HepG2 (cell line): ENCODE results near the gene TEAD3. TPM values are rescaled to one million over a fixed set of nuclear protein-coding genes. Genes with fewer than 3 reads are reported as not detected.

Experiments used
- CHD4 ChIP-seq: fragments of 200-600 bp; sonication (generic); IDR thresholded peaks from 2 replicates; pipeline ENCODE4 v1.7.0; 2017; ENCODE audit warnings: mild to moderate bottlenecking, low read length, borderline replicate concordance
- MED1 ChIP-seq: sonication (generic); formaldehyde crosslinking; IDR thresholded peaks from 2 replicates; pipeline ENCODE4 v1.4.0; 2020; ENCODE audit warnings: missing genetic modification reagents
- NFYC ChIP-seq: IDR thresholded peaks from 2 replicates; pipeline ENCODE4 v1.6.1; 2016; ENCODE audit warnings: missing genetic modification reagents, missing compliant biosample characterization
- POGZ ChIP-seq: sonication (generic); formaldehyde crosslinking; IDR thresholded peaks from 2 replicates; pipeline ENCODE4 v1.4.0; 2020; ENCODE audit warnings: mild to moderate bottlenecking, missing genetic modification reagents
- RFX1 ChIP-seq: fragments of 450-650 bp; IDR thresholded peaks from 2 replicates; pipeline ENCODE4 v1.6.1; 2017
- TMF1 ChIP-seq: sonication (generic); formaldehyde crosslinking; IDR thresholded peaks from 2 replicates; pipeline ENCODE4 v1.8.1; 2022; ENCODE audit warnings: low read depth, missing genetic modification reagents
- TRAFD1 ChIP-seq: sonication (generic); formaldehyde crosslinking; IDR thresholded peaks from 2 replicates; pipeline ENCODE4 v1.5.1; 2020; ENCODE audit warnings: missing genetic modification reagents, mild to moderate bottlenecking, borderline replicate concordance
- ZNF547 ChIP-seq: sonication (generic); formaldehyde crosslinking; IDR thresholded peaks from 2 replicates; pipeline ENCODE4 v1.5.1; 2020; ENCODE audit warnings: mild to moderate bottlenecking, missing genetic modification reagents
- polyA plus RNA-seq, 8 experiments: library from polyadenylated mRNA; depleted of rRNA in 3 of 8; stranded (reverse) in 7 of 8; unstranded in 1 of 8; fragments of >200 nt; fragmentation: Illumina TruSeq in 4 of 8; extraction: Trizol in 4 of 8; gene quantifications; 2 replicates each; pipeline versions ENCODE4 v1.2.1 to v1.2.3, GENCODE V29; 2011 to 2016; ENCODE audit warnings: low read depth in 4 of 8, missing spikeins in 1 of 8, mixed read lengths in 1 of 8; ENCODE audit not compliant: insufficient read depth in 1 of 8
- total RNA-seq, 5 experiments: library from RNA; depleted of rRNA; stranded (reverse); fragments of >200 nt; fragmentation: Illumina TruSeq; extraction: Trizol; gene quantifications; 2 replicates each; pipeline ENCODE4 v1.2.3, GENCODE V29; 2016; ENCODE audit warnings: low read depth in 1 of 5
- TF ChIP-seq, protein P1 (sequence below): sonication (generic); formaldehyde crosslinking; IDR thresholded peaks from 2 replicates; pipeline ENCODE4 v1.4.0; 2020; ENCODE audit warnings: missing genetic modification reagents, mild to moderate bottlenecking, borderline replicate concordance
- TF ChIP-seq, protein P2 (sequence below): sonication (generic); formaldehyde crosslinking; IDR thresholded peaks from 2 replicates; pipeline ENCODE4 v1.4.0; 2020; ENCODE audit warnings: mild to moderate bottlenecking, missing genetic modification reagents
- TF ChIP-seq, protein P3 (sequence below): sonication (generic); formaldehyde crosslinking; IDR thresholded peaks from 2 replicates; pipeline ENCODE4 v1.4.0; 2020; ENCODE audit warnings: low read depth, mild to moderate bottlenecking, missing genetic modification reagents

Gene TEAD3
- total and polyA plus RNA-seq, 2 of the 13 experiments (the other 11 are each of a cell fraction or from before 2014, with no cell fraction given), result 15.1 to 16.5 TPM

- TF ChIP-seq TRAFD1 (CRISPR knock-in tag), result no peak
- TF ChIP-seq MED1 (CRISPR knock-in tag), result peak; percentile 51; the same call in 1 of the 2 replicates
- peak; percentile 95 for TF ChIP-seq ZNF547 (CRISPR knock-in tag)
- TF ChIP-seq NFYC (CRISPR knock-in tag), result no peak
- TF ChIP-seq, protein P1, sequence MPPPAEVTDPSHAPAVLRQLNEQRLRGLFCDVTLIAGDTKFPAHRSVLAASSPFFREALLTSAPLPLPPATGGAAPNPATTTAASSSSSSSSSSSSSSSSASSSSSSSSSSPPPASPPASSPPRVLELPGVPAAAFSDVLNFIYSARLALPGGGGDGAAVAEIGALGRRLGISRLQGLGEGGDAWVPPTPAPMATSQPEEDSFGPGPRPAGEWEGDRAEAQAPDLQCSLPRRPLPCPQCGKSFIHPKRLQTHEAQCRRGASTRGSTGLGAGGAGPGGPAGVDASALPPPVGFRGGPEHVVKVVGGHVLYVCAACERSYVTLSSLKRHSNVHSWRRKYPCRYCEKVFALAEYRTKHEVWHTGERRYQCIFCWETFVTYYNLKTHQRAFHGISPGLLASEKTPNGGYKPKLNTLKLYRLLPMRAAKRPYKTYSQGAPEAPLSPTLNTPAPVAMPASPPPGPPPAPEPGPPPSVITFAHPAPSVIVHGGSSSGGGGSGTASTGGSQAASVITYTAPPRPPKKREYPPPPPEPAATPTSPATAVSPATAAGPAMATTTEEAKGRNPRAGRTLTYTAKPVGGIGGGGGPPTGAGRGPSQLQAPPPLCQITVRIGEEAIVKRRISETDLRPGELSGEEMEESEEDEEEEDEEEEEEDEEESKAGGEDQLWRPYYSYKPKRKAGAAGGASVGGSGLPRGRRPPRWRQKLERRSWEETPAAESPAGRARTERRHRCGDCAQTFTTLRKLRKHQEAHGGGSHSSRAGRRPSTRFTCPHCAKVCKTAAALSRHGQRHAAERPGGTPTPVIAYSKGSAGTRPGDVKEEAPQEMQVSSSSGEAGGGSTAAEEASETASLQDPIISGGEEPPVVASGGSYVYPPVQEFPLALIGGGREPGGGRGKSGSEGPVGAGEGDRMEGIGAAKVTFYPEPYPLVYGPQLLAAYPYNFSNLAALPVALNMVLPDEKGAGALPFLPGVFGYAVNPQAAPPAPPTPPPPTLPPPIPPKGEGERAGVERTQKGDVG (CRISPR knock-in tag), result peak; percentile 81; the same call in 1 of the 2 replicates
- TF ChIP-seq TMF1 (CRISPR knock-in tag), result peak; percentile 49
- no peak for TF ChIP-seq RFX1
- no peak for TF ChIP-seq CHD4
- TF ChIP-seq POGZ (CRISPR knock-in tag), result no peak
- TF ChIP-seq, protein P2, sequence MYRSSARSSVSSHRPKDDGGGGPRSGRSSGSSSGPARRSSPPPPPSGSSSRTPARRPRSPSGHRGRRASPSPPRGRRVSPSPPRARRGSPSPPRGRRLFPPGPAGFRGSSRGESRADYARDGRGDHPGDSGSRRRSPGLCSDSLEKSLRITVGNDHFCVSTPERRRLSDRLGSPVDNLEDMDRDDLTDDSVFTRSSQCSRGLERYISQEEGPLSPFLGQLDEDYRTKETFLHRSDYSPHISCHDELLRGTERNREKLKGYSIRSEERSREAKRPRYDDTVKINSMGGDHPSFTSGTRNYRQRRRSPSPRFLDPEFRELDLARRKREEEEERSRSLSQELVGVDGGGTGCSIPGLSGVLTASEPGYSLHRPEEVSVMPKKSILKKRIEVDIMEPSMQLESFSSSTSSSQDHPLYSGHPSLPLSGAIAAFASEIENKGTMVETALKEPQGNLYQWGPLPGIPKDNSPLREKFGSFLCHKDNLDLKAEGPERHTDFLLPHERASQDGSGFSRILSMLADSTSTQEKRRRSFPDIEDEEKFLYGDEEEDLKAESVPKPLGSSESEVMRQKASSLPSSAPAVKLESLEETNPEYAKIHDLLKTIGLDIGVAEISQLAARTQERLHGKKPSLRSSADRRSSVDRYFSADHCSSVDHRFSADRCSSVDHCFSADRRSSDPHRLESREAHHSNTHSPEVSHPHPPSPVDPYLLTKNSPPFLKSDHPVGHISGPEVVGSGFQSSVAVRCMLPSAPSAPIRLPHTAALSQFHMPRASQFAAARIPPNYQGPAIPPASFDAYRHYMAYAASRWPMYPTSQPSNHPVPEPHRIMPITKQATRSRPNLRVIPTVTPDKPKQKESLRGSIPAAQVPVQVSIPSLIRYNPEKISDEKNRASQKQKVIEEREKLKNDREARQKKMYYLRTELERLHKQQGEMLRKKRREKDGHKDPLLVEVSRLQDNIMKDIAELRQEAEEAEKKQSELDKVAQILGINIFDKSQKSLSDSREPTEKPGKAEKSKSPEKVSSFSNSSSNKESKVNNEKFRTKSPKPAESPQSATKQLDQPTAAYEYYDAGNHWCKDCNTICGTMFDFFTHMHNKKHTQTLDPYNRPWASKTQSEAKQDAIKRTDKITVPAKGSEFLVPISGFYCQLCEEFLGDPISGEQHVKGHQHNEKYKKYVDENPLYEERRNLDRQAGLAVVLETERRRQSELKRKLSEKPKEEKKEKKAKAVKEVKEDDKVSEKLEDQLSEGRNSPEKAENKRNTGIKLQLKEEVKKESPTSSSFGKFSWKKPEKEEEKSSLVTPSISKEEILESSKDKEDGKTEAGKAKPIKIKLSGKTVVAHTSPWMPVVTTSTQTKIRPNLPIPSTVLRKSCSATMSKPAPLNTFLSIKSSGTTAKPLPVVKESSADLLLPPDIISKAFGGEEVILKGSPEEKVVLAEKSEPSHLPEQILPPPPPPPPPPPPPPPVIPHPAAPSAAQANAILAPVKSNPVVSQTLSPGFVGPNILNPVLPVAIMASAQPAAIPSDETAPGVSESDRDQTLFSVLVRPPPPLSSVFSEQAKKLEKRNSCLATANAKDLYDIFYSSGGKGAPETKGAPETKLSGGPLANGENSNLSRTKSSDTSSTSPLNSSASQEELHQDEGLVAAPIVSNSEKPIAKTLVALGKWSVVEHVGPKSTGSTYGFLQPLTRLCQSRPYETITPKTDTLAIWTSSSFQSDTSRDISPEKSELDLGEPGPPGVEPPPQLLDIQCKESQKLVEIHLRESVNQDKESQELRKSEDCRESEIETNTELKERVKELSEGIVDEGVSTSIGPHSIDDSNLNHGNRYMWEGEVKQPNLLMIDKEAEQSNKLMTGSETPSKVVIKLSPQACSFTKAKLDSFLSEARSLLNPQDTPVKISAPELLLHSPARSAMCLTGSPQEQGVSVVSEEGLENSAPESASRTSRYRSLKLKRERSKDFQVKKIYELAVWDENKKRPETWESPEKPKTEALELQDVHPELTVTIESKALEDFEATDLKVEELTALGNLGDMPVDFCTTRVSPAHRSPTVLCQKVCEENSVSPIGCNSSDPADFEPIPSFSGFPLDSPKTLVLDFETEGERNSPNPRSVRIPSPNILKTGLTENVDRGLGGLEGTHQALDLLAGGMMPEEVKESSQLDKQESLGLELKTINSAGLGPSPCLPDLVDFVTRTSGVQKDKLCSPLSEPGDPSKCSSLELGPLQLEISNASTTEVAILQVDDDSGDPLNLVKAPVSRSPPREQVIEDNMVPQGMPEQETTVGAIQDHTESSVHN (CRISPR knock-in tag), result no peak
- TF ChIP-seq, protein P3, sequence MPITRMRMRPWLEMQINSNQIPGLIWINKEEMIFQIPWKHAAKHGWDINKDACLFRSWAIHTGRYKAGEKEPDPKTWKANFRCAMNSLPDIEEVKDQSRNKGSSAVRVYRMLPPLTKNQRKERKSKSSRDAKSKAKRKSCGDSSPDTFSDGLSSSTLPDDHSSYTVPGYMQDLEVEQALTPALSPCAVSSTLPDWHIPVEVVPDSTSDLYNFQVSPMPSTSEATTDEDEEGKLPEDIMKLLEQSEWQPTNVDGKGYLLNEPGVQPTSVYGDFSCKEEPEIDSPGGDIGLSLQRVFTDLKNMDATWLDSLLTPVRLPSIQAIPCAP (CRISPR knock-in tag), result no peak
Observed at GRCh38 chr6:35497571-35498421, 917 bp upstream of the TEAD3 start (continued).
